HEK293T (cell line): ENCODE data around the gene SLC25A13.

ENCODE experiments used
- CTCF ChIA-PET: fragments of 350-600 bp; formaldehyde crosslinking; extraction: SDS; loops from one replicate; lab custom pipeline; 2021; ENCODE audit warnings: antibody characterized with exemption, inconsistent platforms; lab: Yijun Ruan, JAX
- POLR2A ChIA-PET: fragments of 350-600 bp; formaldehyde crosslinking; extraction: SDS; loops from one replicate; lab custom pipeline; 2020; ENCODE audit warnings: antibody characterized with exemption, inconsistent platforms; lab: Yijun Ruan, JAX
- DNase-seq: peaks from one replicate; pipeline ENCODE4 v3.0.0; 2012; ENCODE audit warnings: mixed read lengths; ENCODE audit errors: extremely low spot score
- ARNT ChIP-seq: fragments of 450-650 bp; IDR thresholded peaks from 2 replicates; pipeline ENCODE4 v1.6.1; 2017; ENCODE audit warnings: mild to moderate bottlenecking
- BHLHE40 ChIP-seq: fragments of 450-650 bp; IDR thresholded peaks from 2 replicates; pipeline ENCODE4 v1.6.1; 2016; ENCODE audit warnings: mild to moderate bottlenecking, moderate library complexity, borderline replicate concordance
- CTBP1 ChIP-seq: fragments of 450-650 bp; IDR thresholded peaks from 2 replicates; pipeline ENCODE4 v1.6.1; 2016; ENCODE audit warnings: borderline replicate concordance
- ELF4 ChIP-seq: fragments of 450-650 bp; IDR thresholded peaks from 2 replicates; pipeline ENCODE4 v1.6.1; 2017; ENCODE audit warnings: antibody characterized with exemption
- FOXA1 ChIP-seq: fragments of 450-650 bp; IDR thresholded peaks from 2 replicates; pipeline ENCODE4 v1.6.1; 2016; ENCODE audit warnings: mild to moderate bottlenecking
- FOXK2 ChIP-seq: fragments of 450-650 bp; IDR thresholded peaks from 2 replicates; pipeline ENCODE4 v1.6.1; 2016; ENCODE audit warnings: mild to moderate bottlenecking
- FOXM1 ChIP-seq: fragments of 450-650 bp; IDR thresholded peaks from 2 replicates; pipeline ENCODE4 v1.6.1; 2017; ENCODE audit warnings: mild to moderate bottlenecking, borderline replicate concordance
- HDGF ChIP-seq: fragments of 450-650 bp; IDR thresholded peaks from 2 replicates; pipeline ENCODE4 v1.6.1; 2017; ENCODE audit warnings: antibody characterized with exemption, borderline replicate concordance
- L3MBTL2 ChIP-seq: fragments of 450-650 bp; conservative IDR thresholded peaks from 2 replicates; pipeline ENCODE4 v1.6.1; 2016; ENCODE audit warnings: mild to moderate bottlenecking
- LEF1 ChIP-seq: fragments of 450-650 bp; IDR thresholded peaks from 2 replicates; pipeline ENCODE4 v1.6.1; 2017; ENCODE audit warnings: mild to moderate bottlenecking, borderline replicate concordance
- NFRKB ChIP-seq: fragments of 450-650 bp; IDR thresholded peaks from 2 replicates; pipeline ENCODE4 v1.6.1; 2016; ENCODE audit warnings: mild to moderate bottlenecking, moderate library complexity
- SP1 ChIP-seq: fragments of 450-650 bp; IDR thresholded peaks from 2 replicates; pipeline ENCODE4 v1.6.1; 2017
- SUZ12 ChIP-seq: fragments of 450-650 bp; IDR thresholded peaks from 2 replicates; pipeline ENCODE4 v1.6.1; 2016; ENCODE audit warnings: mild to moderate bottlenecking
- TARDBP ChIP-seq: fragments of 450-650 bp; IDR thresholded peaks from 2 replicates; pipeline ENCODE4 v1.6.1; 2016
- ZNF384 ChIP-seq: fragments of 450-650 bp; IDR thresholded peaks from 2 replicates; pipeline ENCODE4 v1.6.1; 2016
- TF ChIP-seq, protein P1 (sequence below): fragments of 450-650 bp; IDR thresholded peaks from 2 replicates; pipeline ENCODE4 v1.6.1; 2016

SLC25A13 gene

DNA sequence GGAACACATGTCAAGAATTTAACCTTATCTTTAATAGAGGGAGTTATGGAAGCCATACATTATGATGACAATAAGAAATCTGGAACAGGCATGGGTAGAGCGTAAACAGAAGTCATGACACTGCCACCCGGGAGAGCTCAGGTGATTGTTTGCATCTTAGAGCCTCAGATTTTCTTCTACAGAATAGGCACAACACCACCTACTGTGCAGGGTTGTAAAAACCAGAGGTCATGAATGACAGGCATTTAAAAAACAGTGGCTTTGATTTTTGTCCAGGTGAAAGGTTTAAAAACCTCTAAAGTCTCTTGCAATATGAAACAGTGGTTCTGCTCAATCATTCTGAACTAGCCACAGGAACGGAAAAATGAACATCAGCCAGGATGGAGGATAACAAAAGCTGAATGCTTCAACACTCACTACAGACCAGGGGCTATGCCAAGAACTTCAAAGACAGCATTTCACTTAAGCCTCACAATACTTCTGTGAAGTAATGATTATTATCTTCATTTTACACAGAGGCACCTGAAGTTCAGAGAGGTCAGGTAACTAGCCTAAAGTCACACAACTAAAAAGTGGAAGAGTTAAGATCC is 123.8 kb downstream of the SLC25A13 start:
- DNase-seq, result no peak
- ChIA-PET CTCF (no interaction called here), POLR2A (no interaction called here)
- TF ChIP-seq, protein P1, sequence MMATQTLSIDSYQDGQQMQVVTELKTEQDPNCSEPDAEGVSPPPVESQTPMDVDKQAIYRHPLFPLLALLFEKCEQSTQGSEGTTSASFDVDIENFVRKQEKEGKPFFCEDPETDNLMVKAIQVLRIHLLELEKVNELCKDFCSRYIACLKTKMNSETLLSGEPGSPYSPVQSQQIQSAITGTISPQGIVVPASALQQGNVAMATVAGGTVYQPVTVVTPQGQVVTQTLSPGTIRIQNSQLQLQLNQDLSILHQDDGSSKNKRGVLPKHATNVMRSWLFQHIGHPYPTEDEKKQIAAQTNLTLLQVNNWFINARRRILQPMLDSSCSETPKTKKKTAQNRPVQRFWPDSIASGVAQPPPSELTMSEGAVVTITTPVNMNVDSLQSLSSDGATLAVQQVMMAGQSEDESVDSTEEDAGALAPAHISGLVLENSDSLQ, result peak; percentile 32; the same call in 1 of the 2 replicates
- no peak for TF ChIP-seq HDGF

DNA sequence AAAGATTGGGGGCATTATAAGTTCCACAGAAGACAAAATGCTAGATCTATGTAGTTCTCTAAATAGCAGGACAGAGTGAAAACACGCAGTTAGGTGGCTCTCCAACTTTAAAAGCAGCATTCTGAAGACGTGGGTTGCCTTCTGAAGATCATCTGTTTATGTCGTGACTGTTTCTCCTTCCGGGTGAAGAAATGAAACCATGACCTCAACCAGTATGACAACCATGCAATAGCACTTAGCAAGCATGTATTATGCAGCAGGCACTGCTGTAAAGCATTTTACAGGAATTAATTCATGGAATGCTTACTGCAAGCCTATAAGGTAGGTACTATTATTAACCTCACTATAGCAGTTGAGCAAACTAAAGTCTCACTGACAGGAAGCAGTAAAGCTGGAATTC is 125.2 kb downstream of the SLC25A13 start:
- ChIA-PET POLR2A (no interaction called here), CTCF (no interaction called here)
- DNase-seq, result no peak
- no peak for TF ChIP-seq LEF1
- TF ChIP-seq ARNT, result no peak

DNA sequence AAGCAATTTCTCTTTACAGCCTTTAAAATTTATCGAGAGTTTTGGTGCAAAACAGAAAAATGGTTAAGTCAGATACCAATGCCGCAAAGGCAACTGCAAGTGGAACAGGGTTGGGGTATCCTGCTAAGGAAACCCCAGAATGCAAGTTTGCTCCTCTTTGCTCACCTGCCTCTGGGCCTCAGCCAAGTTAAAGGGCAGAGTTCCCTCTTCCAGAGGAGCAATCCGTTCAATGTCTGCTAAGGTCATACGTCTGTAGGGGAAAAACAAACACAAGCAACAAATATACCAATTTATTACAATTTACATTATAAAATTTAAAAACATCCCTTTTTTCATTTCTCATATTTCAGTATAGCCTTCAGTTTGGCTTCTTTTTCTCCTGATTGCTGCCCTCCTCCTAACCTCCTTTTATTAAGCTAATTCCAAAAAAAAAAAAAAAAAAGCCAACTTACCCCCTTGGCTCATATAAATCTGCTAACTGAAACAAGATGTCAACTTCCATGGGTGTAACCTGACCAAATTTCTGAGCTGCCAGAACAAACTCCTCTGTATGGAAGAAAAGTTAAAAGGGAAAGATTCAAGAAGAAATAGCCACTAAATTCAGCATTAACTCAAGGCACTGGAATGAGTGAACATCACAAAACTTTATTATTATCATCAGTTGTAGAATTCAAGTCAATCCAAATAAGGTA is 132.6 kb downstream of the SLC25A13 start:
- TF ChIP-seq BHLHE40 (no peak), SP1 (no peak), LEF1 (no peak), NFRKB (no peak), L3MBTL2 (no peak), ZNF384 (no peak), ELF4 (no peak), ARNT (no peak), SUZ12 (no peak), FOXK2 (no peak)
- CTCF ChIA-PET, result no interaction called here
- DNase-seq, result no peak
- POLR2A ChIA-PET, result no interaction called here

DNA sequence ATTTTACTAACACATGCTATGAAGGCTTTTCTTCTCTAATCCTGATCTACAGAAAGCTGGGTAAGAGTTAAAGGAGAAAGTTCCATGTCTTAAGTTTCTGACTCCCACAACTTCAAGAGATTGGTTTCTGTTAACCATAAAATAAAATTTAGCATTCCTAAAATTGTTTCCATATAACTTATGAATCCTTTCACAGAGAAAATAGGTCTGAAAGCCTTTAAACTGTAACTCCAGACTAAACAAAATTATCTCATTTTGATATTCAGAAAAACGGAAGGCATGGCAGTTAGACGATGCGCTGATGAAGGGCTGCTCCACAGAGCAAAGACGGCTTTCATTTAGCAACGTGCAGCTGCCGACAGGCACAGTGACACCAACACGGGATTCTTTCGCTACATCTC is 133.3 kb downstream of the SLC25A13 start:
- no peak for DNase-seq
- TF ChIP-seq CTBP1, result no peak
- no peak for TF ChIP-seq ZNF384
- no peak for TF ChIP-seq SUZ12
- TF ChIP-seq, protein P1, result no peak
- no peak for TF ChIP-seq L3MBTL2
- TF ChIP-seq SP1, result no peak
- TF ChIP-seq NFRKB, result no peak
- no peak for TF ChIP-seq ELF4
- TF ChIP-seq TARDBP, result no peak
- ChIA-PET CTCF (no interaction called here), POLR2A (no interaction called here)

DNA sequence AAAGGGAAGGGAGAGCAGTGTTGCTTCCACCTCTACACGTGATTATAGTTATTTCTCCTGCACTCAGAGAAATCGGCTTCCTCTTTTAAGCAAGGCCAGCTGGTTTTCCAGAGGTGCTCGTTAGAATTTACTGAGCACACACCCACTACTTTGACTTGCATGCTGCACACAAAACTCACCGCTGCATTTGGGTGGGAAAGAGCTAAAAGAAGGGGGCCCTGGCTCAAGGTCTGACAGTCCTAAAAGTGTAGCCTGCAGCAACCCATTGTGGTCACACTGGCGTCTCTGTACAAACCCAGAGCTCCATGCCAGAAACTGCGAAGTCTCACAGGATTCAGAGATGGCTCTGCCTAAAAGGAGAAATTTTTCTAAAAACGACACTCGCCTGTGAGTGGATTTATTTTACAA is 133.7 kb downstream of the SLC25A13 start:
- ChIA-PET CTCF (no interaction called here), POLR2A (no interaction called here)
- no peak for DNase-seq
- TF ChIP-seq, protein P1, result no peak
- no peak for TF ChIP-seq SP1
- no peak for TF ChIP-seq L3MBTL2
- TF ChIP-seq BHLHE40, result no peak
- no peak for TF ChIP-seq NFRKB
- TF ChIP-seq CTBP1, result no peak
- no peak for TF ChIP-seq LEF1
- TF ChIP-seq ZNF384, result no peak
- no peak for TF ChIP-seq SUZ12
- TF ChIP-seq HDGF, result no peak
- no peak for TF ChIP-seq ARNT
- no peak for TF ChIP-seq FOXM1
- no peak for TF ChIP-seq FOXA1
- no peak for TF ChIP-seq FOXK2
- TF ChIP-seq ELF4, result no peak
- no peak for TF ChIP-seq TARDBP

DNA sequence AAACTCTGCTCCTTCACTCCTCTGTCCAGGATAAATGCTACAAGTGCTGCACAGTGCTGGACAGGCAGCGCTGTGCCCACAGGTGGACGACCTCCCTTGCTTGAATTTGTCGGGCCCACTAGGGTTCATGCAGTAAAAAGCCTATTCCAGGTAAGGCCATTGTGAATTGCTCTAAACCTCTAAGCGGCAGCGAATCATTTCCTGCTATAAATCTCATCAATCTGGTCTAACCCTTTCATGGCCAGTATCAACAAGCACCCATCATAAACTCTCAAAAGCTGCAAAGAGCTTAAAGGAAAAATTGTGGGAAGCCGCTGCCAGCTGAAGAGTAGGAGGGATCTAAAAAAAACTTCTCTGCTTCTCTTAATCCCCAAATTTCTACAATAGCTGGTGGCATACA is 134.2 kb downstream of the SLC25A13 start:
- TF ChIP-seq FOXA1, result no peak
- TF ChIP-seq FOXM1, result no peak
- no peak for TF ChIP-seq CTBP1
- no peak for TF ChIP-seq ARNT
- TF ChIP-seq ELF4, result no peak
- no peak for TF ChIP-seq FOXK2
- TF ChIP-seq, protein P1, result no peak
- TF ChIP-seq TARDBP, result no peak
- ChIA-PET CTCF (no interaction called here), POLR2A (no interaction called here)
- DNase-seq, result no peak
